ENCODE measurements around the gene KIAA1958.

DNA sequence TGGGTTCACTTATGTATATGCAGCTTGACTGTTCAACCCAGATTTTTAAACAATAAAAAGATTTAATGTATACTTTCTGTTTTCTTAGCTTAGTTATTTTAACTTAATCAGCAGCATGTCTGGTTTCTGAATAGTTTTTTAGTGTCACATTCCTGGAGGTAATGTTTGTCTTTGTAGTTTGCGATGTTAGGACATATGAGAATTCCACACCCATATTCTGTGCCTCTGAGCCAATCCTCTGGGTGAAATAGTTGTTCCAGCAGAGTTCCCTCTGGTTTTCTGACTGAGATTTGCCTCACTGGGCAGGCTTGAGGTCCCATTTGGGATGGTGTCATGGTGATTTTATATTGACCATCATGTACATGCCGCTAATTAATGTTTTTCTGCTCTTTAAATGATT, 182.7 kb downstream of the KIAA1958 start:
- no peak for TF ChIP-seq POLR2A (IDR thresholded peaks at IDR 0.05)
- no peak for TF ChIP-seq POLR2AphosphoS5 (IDR thresholded peaks at IDR 0.05)
- TF ChIP-seq, protein P1, sequence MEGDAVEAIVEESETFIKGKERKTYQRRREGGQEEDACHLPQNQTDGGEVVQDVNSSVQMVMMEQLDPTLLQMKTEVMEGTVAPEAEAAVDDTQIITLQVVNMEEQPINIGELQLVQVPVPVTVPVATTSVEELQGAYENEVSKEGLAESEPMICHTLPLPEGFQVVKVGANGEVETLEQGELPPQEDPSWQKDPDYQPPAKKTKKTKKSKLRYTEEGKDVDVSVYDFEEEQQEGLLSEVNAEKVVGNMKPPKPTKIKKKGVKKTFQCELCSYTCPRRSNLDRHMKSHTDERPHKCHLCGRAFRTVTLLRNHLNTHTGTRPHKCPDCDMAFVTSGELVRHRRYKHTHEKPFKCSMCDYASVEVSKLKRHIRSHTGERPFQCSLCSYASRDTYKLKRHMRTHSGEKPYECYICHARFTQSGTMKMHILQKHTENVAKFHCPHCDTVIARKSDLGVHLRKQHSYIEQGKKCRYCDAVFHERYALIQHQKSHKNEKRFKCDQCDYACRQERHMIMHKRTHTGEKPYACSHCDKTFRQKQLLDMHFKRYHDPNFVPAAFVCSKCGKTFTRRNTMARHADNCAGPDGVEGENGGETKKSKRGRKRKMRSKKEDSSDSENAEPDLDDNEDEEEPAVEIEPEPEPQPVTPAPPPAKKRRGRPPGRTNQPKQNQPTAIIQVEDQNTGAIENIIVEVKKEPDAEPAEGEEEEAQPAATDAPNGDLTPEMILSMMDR (IDR thresholded peaks at IDR 0.05) = no peak
- TF ChIP-seq EP300 (IDR thresholded peaks at IDR 0.05) = no peak

Data from sigmoid colon (tissue), 4 donors.